Measurements from ENCODE around the gene BCL2L2. TPM values are rescaled to one million over a fixed set of nuclear protein-coding genes. Genes with fewer than 3 reads are reported as not detected.

BCL2L2 gene
- total and polyA plus RNA-seq, 9 of the 15 experiments (the other 6 are each of a cell fraction or from before 2014, with no cell fraction given): 2.6 to 32.5 (median 14.7) TPM

GRCh38 chr14:23321572-23322547, 15.2 kb downstream of the BCL2L2 start (continued):
- TF ChIP-seq CTCF (IDR thresholded peaks at IDR 0.05 in 2 of 3, conservative IDR thresholded peaks at IDR 0.05 in 1 of 3; ENCODE audit: insufficient read depth in 2 of 3, low read depth in 1 of 3, low read length in 3 of 3) (no peak), ESRRB (CRISPR knock-in tag; IDR thresholded peaks at IDR 0.05; ENCODE audit: borderline replicate concordance) (no peak), ZC3H4 (CRISPR knock-in tag; IDR thresholded peaks at IDR 0.05; ENCODE audit: borderline replicate concordance) (0 out of 2 replicates have a peak, but pooled peaks have one; percentile 24), KDM4B (IDR thresholded peaks at IDR 0.05; ENCODE audit: borderline replicate concordance in 2 of 2, low read depth in 1 of 2) (no peak), ZNF431 (CRISPR knock-in tag; IDR thresholded peaks at IDR 0.05) (no peak), PHF8 (IDR thresholded peaks at IDR 0.05; ENCODE audit: borderline replicate concordance, low read length) (peak; percentile 56; the same call in 1 of the 2 replicates), YY1 (IDR thresholded peaks at IDR 0.05; ENCODE audit: borderline replicate concordance in 1 of 3, control insufficient read depth in 1 of 3, extremely low read depth in 1 of 3, insufficient read depth in 3 of 3, insufficient read length in 1 of 3, insufficient replicate concordance in 2 of 3, low read depth in 1 of 3, low read length in 2 of 3) (peak in 2 of 3 experiments; percentile 13 to 59), BCOR (IDR thresholded peaks at IDR 0.05) (no peak), NKRF (IDR thresholded peaks at IDR 0.05; ENCODE audit: borderline replicate concordance) (peak; percentile 36; the same call in 1 of the 2 replicates), PML (IDR thresholded peaks at IDR 0.05; ENCODE audit: low read length) (no peak; the same call in 1 of the 2 replicates), MEF2D (tag; conservative IDR thresholded peaks at IDR 0.05; ENCODE audit: low read depth) (no peak), SLC30A9 (CRISPR knock-in tag; IDR thresholded peaks at IDR 0.05) (no peak), HDAC1 (IDR thresholded peaks at IDR 0.05) (peak in 1 of 2 experiments; percentile 25; a peak in 1 of 4 replicates), ZSCAN32 (CRISPR knock-in tag; IDR thresholded peaks at IDR 0.05) (no peak), SETDB1 (IDR thresholded peaks at IDR 0.05; ENCODE audit: low read length) (no peak), ZNF592 (IDR thresholded peaks at IDR 0.05) (no peak), NCOA1 (IDR thresholded peaks at IDR 0.05; ENCODE audit: low read depth) (no peak), NCOA6 (IDR thresholded peaks at IDR 0.05) (no peak)

Data from K562 (cell line).